Stimulated activated CD4-positive, alpha-beta T cell treated with anti-CD3 and anti-CD28 coated beads, Interleukin-1b, Interleukin-23, amount 100 ng/mL, for 24 hours (primary cell): ENCODE data around the gene ADAMTSL1.

Experiments
- DNase-seq, 4 experiments: peaks; one replicate each; pipeline ENCODE4 v3.0.0-alpha.2; 2020; ENCODE audit warnings: low read depth in 4 of 4, low spot score in 1 of 4

The ADAMTSL1 gene

GRCh38 chr9:18461496-18461895 lies 12.5 kb upstream of the ADAMTSL1 start:
- no peak for DNase-seq

- no peak for DNase-seq
These were observed 10.0 kb upstream of the ADAMTSL1 start for GRCh38 chr9:18463991-18464390.

DNA sequence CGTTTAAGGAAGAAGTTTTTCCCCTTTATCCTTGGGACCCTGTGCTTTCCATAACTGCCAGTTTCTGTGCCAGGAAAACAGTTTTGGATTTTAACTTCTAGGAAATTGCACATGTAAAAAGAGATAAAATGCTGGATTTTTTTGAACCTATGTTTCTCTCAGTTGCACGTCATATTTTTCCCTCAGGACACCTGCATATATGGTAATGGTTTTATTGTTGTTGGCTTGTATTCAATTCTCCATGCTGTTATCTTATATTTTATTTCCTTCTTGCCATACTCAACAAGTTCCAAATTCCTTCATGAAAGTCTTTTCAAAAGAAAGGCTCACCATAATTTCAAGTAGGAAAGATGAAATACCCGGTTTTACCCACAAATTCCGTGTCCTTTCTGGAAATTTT lies 7.9 kb upstream of the ADAMTSL1 start:
- no peak for DNase-seq

- no peak for DNase-seq
These were observed 6.3 kb upstream of the ADAMTSL1 start for GRCh38 chr9:18467696-18468095.

- DNase-seq = no peak
These were observed 1.5 kb upstream of the ADAMTSL1 start for GRCh38 chr9:18472435-18472834.

DNA sequence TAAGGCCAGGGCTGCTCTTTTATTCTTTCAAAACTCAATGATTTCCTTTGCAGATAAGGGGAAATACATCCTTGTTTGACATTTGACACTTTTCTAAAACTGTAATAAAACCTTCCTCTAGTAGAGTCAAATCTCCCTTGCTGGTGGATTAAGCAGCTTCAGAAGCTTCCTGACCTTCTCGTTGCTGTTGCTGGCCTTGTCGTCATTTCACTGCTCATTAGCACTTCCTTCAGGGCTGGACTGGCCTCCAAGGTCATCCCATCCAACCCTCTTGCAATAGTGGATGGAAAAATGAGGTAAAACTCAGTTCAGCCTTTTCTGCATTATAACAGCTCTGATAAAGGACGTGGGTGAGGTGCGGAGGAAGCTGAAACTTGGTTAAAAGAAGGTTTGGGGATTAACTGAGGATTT lies 1.1 kb upstream of the ADAMTSL1 start:
- DNase-seq = no peak

- DNase-seq = no peak
These were observed 830 bp downstream of the ADAMTSL1 start for GRCh38 chr9:18474783-18475182.

DNA sequence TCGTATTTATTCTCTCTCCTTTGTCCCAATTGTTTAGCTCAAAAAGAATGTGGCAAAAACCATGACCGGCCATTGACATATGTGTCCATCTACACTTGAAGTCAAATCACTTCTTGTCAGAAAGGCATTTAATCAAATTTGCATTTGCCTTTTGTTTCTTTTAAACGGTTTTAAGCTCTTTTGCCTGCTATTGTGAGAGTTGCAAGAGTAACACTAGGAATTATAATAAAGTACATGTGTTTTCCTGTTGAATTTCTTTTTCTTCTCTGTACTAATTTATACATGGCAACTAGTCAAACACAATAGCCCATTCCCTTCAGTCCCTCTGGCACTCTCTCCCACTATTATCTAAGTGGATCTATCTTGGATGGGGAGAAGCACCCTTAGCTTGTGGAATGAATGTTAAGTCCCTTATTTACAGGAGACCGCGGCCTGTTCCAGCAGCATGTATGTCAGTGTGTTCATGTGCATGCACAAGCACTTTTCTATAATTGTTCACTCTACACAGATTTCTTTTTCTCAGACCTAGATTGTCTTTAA lies 3.2 kb downstream of the ADAMTSL1 start:
- DNase-seq = no peak

DNA sequence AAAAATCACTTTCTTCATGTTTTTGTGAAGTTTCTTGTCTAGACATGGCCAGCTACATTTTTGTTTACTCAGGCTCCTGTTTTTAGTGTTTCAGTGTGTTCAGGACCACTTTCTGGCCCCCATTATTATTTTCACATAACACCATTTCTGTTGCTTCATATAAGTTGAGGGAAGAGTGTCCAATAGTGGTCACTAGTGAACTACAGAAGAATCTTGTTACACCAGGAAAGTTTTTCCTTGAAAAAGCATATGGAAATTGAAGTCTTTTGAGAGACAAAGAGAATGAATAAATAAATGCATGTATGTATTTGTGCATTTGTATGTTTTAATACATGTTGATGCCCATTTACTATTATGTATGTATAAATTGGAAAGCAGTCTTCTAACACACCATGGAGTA lies 3.8 kb downstream of the ADAMTSL1 start:
- DNase-seq = no peak

GRCh38 chr9:18478501-18479361 lies 4.8 kb downstream of the ADAMTSL1 start:
- no peak for DNase-seq

- DNase-seq = no peak
These were observed 5.5 kb downstream of the ADAMTSL1 start for GRCh38 chr9:18479405-18479804.

DNA sequence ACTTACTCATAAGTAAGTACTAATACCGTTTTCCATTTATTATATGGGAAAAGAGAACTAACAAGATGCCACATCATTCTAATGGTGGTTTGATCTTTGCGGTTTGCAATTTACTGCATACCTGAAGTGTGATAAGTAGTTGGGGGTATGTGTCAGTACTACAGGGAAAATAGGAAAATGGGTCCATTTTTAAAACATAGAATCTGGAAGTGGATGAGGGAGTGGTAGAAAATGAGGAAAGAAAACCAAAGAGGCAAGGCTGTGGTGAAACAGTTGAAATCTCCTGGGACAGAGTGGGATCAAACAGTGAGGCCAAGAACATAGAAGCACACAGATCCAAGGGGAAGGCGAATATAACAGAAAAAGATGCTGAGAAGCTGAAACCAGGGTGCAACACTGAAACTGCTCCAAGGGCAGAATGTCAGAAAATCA lies 6.7 kb downstream of the ADAMTSL1 start:
- DNase-seq = no peak

DNA sequence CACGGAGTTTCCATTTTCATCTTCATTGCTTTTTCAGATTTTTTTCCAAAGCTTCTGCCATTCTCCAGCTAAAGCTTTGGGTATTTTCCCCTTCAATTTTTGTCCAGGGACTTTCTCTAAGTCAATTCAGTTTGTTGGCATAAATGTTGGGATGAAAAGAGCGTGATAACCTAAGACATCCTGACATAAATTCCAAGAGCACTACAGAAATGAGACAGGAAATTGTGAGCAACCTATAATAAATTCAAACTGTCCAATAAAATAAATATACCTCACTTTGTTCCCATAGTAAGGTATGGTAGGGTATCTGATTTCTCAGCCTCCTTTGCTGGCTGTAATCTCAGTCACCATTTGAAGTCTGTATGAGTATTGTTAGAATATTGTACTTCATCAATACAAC lies 8.4 kb downstream of the ADAMTSL1 start:
- no peak for DNase-seq

DNA sequence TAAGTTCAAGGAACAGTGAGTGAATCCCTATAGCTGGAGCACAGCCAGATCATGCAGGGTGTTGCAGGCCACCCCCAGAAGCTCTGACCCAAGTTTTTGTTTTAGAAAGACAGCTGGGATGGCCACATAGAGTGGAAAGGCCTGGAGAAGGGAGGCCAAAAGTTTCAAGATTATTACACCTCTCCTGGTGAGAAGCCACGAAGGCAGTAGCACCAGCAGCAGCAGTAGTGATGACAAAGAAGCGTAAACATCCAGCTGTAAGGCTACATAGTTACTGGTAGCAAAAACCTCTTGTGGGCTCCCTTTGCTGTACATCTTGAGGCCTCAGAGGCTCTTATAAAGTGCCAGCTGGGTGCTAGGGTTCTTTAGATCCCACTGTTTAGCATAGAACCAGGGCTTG lies 11.8 kb downstream of the ADAMTSL1 start:
- DNase-seq = no peak

DNA sequence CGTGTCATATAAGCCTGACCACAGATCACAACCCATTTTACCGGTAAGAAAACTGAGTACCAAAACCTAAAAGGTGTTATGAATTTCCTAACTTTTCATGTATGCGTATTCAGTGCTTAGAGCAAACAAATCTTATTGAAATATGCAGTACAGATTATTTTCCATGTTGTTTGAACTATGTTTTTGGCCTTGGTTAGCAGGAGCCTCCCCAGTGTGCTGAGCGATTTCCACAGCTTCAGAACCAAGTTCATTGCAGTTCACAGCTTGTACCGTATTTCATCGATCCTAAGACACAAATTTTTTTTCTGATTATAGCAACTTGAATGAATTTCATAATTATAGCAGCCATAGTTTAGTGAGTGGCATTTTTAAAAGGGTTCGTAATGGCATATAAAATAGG lies 13.7 kb downstream of the ADAMTSL1 start:
- DNase-seq = no peak

GRCh38 chr9:18488886-18489285 lies 14.9 kb downstream of the ADAMTSL1 start:
- no peak for DNase-seq

GRCh38 chr9:18489861-18490260 lies 15.9 kb downstream of the ADAMTSL1 start:
- no peak for DNase-seq

DNA sequence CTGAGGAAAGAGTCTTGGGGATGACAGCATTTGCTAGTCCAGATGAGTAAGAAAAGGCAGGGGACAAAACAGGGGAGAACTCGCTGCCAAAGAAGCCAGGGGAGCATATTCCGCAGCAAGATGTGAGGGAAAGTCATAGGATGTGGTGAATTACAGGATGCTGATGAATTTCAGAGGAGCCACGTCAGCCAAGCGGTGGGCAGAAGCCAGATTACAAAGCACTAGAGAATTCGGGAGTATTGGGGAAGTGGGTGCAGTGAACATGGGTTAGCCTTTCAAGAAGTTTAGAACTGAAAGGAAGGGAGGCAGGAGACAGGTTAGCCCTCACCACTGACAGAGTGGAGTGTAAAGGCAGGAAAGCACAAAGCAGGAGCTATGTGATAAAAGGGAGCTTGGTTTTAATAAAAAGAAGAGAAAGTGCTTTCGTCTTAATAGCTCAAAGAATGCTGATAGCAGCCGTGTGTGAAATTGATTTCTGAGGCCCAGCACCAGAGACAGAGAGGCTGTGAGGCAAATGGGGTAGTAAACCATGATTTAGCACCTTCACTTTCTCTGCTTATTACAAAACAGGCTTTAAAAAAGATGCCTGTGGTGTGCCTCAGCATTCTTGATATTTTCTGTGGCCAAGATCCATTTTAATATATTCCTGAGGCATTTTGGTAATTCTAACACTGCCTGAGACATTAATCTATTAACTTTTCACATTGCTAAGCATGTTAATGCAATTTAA lies 16.9 kb downstream of the ADAMTSL1 start:
- no peak for DNase-seq

GRCh38 chr9:18492612-18493011 lies 18.7 kb downstream of the ADAMTSL1 start:
- DNase-seq = no peak

DNA sequence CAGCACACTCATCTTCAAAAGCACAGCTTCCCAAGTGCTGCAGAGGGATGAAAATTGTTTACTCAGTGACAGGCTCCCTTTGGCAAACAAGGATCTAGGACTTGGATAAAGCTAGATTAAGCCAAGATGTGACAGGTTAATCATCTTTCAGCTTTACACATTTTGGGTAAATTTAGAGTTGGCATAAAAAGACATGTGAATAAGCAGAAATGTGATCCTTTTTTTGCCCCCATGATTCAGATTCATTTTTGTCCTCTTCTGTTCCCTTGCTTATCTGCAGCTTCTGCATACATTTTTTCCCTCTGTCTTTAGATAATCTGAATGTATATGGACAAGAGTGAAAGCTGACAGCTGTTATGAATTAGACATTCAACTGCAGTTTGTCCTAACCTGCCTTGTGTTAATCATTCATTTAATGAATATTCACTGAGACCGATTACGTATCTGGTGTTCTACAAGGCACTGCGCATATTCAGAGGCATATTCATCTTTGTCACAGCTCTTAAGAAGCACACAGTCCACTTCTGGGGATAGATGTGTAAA lies 19.6 kb downstream of the ADAMTSL1 start:
- no peak for DNase-seq

GRCh38 chr9:18495065-18495464 lies 21.1 kb downstream of the ADAMTSL1 start:
- DNase-seq = no peak
